Keratinocyte (primary cell): ENCODE measurements around the gene SPHK1. TPM values are rescaled to one million over a fixed set of nuclear protein-coding genes. Genes with fewer than 3 reads are reported as not detected.

ENCODE experiments used
- DNase-seq: peaks from one replicate; pipeline ENCODE4 v3.0.0-alpha.2; 2011; ENCODE audit warnings: low read depth, missing footprints, low spot score
- FAIRE-seq: peaks from 2 replicates; lab custom pipeline; 2011; peaks lifted over from hg19 to GRCh38; lab: Jason Lieb, UNC
- H2AFZ ChIP-seq: 2 replicates; pipeline ENCODE4 v1.6.0; 2012; ENCODE audit warnings: low read length, control low read depth, inconsistent platforms; ENCODE audit not compliant: control insufficient read depth
- H3K27ac ChIP-seq: 2 replicates; pipeline ENCODE4 v1.5.1; 2011; ENCODE audit warnings: low read length; ENCODE audit not compliant: control insufficient read depth, insufficient read depth
- H3K27me3 ChIP-seq: 3 replicates; pipeline ENCODE4 v1.6.0; 2011; ENCODE audit warnings: low read length; ENCODE audit not compliant: control insufficient read depth, insufficient read depth; ENCODE audit errors: extremely low read depth
- H3K36me3 ChIP-seq, 2 experiments: 2 replicates in 1 of 2; 3 replicates in 1 of 2; pipeline ENCODE4 v1.5.1; 2011; ENCODE audit warnings: low read length in 2 of 2, mild to moderate bottlenecking in 1 of 2; ENCODE audit not compliant: control insufficient read depth in 2 of 2, insufficient read depth in 2 of 2; ENCODE audit errors: extremely low read depth in 1 of 2
- H3K4me1 ChIP-seq: 3 replicates; pipeline ENCODE4 v1.5.1; 2011; ENCODE audit warnings: low read length; ENCODE audit not compliant: control insufficient read depth, insufficient read depth; ENCODE audit errors: extremely low read depth
- H3K4me2 ChIP-seq: 3 replicates; pipeline ENCODE4 v1.6.0; 2011; ENCODE audit warnings: low read depth, low read length; ENCODE audit not compliant: control insufficient read depth, insufficient read depth; ENCODE audit errors: extremely low read depth
- H3K4me3 ChIP-seq, 3 experiments: fragments of 200-600 bp in 1 of 3; sonication (generic) in 1 of 3; 2 replicates in 2 of 3; 3 replicates in 1 of 3; pipeline ENCODE4 v1.5.1; 2011 to 2016; ENCODE audit warnings: low read length in 3 of 3, mild to moderate bottlenecking in 3 of 3, control low read depth in 2 of 3, inconsistent platforms in 1 of 3, low read depth in 1 of 3, mixed read lengths in 1 of 3, mixed run types in 1 of 3, moderate library complexity in 1 of 3; ENCODE audit not compliant: control insufficient read depth in 2 of 3, insufficient read depth in 2 of 3; ENCODE audit errors: extremely low read depth in 1 of 3
- H3K79me2 ChIP-seq: 2 replicates; pipeline ENCODE4 v1.6.0; 2012; ENCODE audit warnings: low read length; ENCODE audit not compliant: control insufficient read depth, insufficient read depth
- H3K9ac ChIP-seq: 3 replicates; pipeline ENCODE4 v1.6.0; 2011; ENCODE audit warnings: low read length; ENCODE audit not compliant: control insufficient read depth, insufficient read depth; ENCODE audit errors: extremely low read depth
- H3K9me1 ChIP-seq: 3 replicates; pipeline ENCODE4 v1.6.0; 2011; ENCODE audit warnings: low read length; ENCODE audit not compliant: control insufficient read depth, insufficient read depth; ENCODE audit errors: extremely low read depth
- H3K9me3 ChIP-seq: 2 replicates; pipeline ENCODE4 v1.5.1; 2012; ENCODE audit warnings: low read depth, low read length; ENCODE audit not compliant: control insufficient read depth
- H4K20me1 ChIP-seq: 3 replicates; pipeline ENCODE4 v1.6.0; 2011; ENCODE audit warnings: low read length; ENCODE audit not compliant: control insufficient read depth, insufficient read depth; ENCODE audit errors: extremely low read depth
- EZH2 ChIP-seq: IDR thresholded peaks from one replicate; pipeline ENCODE4 v1.6.1; 2012; ENCODE audit warnings: inconsistent platforms, mild to moderate bottlenecking, low read length, moderate library complexity
- dilution Hi-C: fragments of 300-500 bp; cut with MboI; formaldehyde crosslinking; loops from one replicate; pipeline ENCODE4 v1.7.0; 2020; ENCODE audit warnings: low sequenced_read_pairs; ENCODE audit not compliant: extremely low pct_ligation_motif_present
- polyA plus RNA-seq, 5 experiments: library from polyadenylated mRNA; depleted of rRNA in 3 of 5; stranded (reverse) in 3 of 5; stranded (forward) in 1 of 5; unstranded in 1 of 5; fragments of >200 nt; gene quantifications; 1 replicate in 1 of 5; 2 replicates in 3 of 5; 3 replicates in 1 of 5; pipeline versions ENCODE4 v1.2.1 to v1.2.3, GENCODE V29; 2011 to 2012; ENCODE audit warnings: missing spikeins in 2 of 5, low read depth in 1 of 5, low replicate concordance in 1 of 5
- TF ChIP-seq, protein P1 (sequence below), 3 experiments: IDR thresholded peaks in 1 of 3; conservative IDR thresholded peaks in 1 of 3; optimal IDR thresholded peaks in 1 of 3; 2 replicates in 2 of 3; 3 replicates in 1 of 3; pipeline versions ENCODE3 to v1.5.1; 2011; ENCODE audit warnings: low read length in 3 of 3, mild to moderate bottlenecking in 3 of 3, moderate library complexity in 2 of 3, control low read depth in 1 of 3, inconsistent platforms in 1 of 3; ENCODE audit not compliant: insufficient read depth in 2 of 3; ENCODE audit errors: extremely low read depth in 1 of 3

SPHK1 gene
- polyA plus RNA-seq, 1 donor (not counting 4 experiments of a cell fraction or from before 2014, with no cell fraction given) = 50.2 TPM

DNA sequence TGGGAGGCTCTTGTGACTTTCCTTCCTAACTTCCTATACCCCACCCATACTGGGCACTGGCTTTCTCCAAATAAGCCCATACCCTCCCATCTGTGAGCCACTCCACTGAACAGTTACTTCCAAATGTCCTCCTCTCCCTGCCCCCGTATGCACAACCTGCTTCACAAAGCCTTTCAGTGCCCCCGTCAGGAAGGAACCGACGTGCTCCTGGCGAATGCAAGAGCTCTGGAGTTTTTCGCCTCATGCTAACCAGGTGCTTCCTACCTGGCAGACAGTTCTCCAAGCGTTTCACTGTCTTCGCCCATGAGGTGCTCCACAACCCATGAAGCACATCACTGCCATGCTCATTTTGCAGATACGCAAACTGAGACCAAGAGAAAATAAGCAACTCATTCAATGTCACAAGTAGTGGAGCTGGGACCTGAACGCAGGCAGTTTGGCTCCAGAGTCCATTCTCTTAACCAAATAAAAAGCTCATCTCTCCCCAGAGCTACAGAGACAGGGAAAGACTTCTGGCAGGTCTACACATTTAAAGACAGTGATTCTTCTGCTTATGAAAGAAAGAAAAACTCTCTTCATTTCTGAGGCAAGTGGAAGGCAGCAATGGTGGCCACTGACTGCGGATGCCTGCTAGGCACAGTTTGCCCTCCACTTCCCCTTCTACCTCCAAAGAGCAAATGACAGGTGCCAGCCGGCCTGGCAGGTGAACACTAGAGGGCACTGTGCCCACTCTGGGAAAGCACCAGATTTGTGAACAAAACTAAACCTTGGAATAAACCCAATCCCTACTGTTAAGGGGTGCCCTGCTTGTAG, 23.8 kb downstream of the SPHK1 start:
- Histone ChIP-seq H3K9ac (no peak overlapping the region), H3K9me3 (no peaks in the 10 kb centered on the region), H3K4me1 (no peaks in the 10 kb centered on the region), H2AFZ (no peak overlapping the region), H3K4me2 (no peak overlapping the region), H3K4me3 (no peak overlapping the region), H3K36me3 (peaks cover 3 to 8% of the 10 kb centered on the region in 2 experiments), H4K20me1 (peaks cover 12% of the 10 kb centered on the region), H3K9me1 (no peaks in the 10 kb centered on the region), H3K27ac (no peak overlapping the region), H3K79me2 (peaks cover 18% of the 10 kb centered on the region), H3K27me3 (no peaks in the 10 kb centered on the region)
- FAIRE-seq (no peak), DNase-seq (no peak)
- no peak for TF ChIP-seq EZH2
- TF ChIP-seq, protein P1, sequence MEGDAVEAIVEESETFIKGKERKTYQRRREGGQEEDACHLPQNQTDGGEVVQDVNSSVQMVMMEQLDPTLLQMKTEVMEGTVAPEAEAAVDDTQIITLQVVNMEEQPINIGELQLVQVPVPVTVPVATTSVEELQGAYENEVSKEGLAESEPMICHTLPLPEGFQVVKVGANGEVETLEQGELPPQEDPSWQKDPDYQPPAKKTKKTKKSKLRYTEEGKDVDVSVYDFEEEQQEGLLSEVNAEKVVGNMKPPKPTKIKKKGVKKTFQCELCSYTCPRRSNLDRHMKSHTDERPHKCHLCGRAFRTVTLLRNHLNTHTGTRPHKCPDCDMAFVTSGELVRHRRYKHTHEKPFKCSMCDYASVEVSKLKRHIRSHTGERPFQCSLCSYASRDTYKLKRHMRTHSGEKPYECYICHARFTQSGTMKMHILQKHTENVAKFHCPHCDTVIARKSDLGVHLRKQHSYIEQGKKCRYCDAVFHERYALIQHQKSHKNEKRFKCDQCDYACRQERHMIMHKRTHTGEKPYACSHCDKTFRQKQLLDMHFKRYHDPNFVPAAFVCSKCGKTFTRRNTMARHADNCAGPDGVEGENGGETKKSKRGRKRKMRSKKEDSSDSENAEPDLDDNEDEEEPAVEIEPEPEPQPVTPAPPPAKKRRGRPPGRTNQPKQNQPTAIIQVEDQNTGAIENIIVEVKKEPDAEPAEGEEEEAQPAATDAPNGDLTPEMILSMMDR (optimal IDR thresholded peaks at IDR 0.05 in 1 of 3, IDR thresholded peaks at IDR 0.05 in 1 of 3, conservative IDR thresholded peaks at IDR 0.05 in 1 of 3; ENCODE audit: extremely low read depth in 1 of 3, insufficient read depth in 2 of 3, low read length in 3 of 3) = peak; percentile 93 to 95 (median 95)
- dilution Hi-C loops = no loop called here

- H3K27ac ChIP-seq = no peak overlapping the region
- H3K4me1 ChIP-seq = peaks cover 7% of the 10 kb centered on the region
- H4K20me1 ChIP-seq = peaks cover 17% of the 10 kb centered on the region
- H3K36me3 ChIP-seq = peaks cover 3 to 6% of the 10 kb centered on the region in 2 experiments
- FAIRE-seq = no peak
- peaks cover 34% of the 10 kb centered on the region for H3K79me2 ChIP-seq
- no peaks in the 10 kb centered on the region for H3K9me3 ChIP-seq
- TF ChIP-seq EZH2 = no peak
- TF ChIP-seq, protein P1 (optimal IDR thresholded peaks at IDR 0.05 in 1 of 3, IDR thresholded peaks at IDR 0.05 in 1 of 3, conservative IDR thresholded peaks at IDR 0.05 in 1 of 3; ENCODE audit: extremely low read depth in 1 of 3, insufficient read depth in 2 of 3, low read length in 3 of 3) = no peak
- dilution Hi-C loops = no loop called here
- H3K9me1 ChIP-seq = peaks cover 2% of the 10 kb centered on the region
- H3K9ac ChIP-seq = no peak overlapping the region
- no peaks in the 10 kb centered on the region for H3K27me3 ChIP-seq
- H3K4me3 ChIP-seq = no peak overlapping the region
- H3K4me2 ChIP-seq = no peak overlapping the region
- H2AFZ ChIP-seq = no peak overlapping the region
- DNase-seq = no peak
These were observed 26.0 kb downstream of the SPHK1 start for GRCh38 chr17:76410328-76410965.
